Esophagus squamous epithelium (tissue), 5 donors: ENCODE measurements around the gene PTDSS2. TPM values are rescaled to one million over a fixed set of nuclear protein-coding genes. Genes with fewer than 3 reads are reported as not detected.
A peak's percentile ranks its signal among the peaks of the same experiment; 100 is the strongest.

Experiments
- DNase-seq: peaks from one replicate; lab custom pipeline; 2025; lab: John Stamatoyannopoulos, UW
- H3K27ac ChIP-seq, 4 donors: fragments of 200-600 bp; sonication (generic); one replicate each; pipeline ENCODE4 v1.5.1; 2016 to 2019; ENCODE audit warnings: mild to moderate bottlenecking in 1 of 4
- H3K27me3 ChIP-seq, 4 donors: fragments of 200-600 bp; sonication (generic); 1 replicate in 3 of 4; 2 replicates in 1 of 4; pipeline versions ENCODE4 v1.5.1 to v1.6.0; 2017 to 2021; ENCODE audit warnings: antibody characterized with exemption in 1 of 4
- H3K36me3 ChIP-seq, 3 donors: fragments of 200-600 bp; sonication (generic); one replicate each; pipeline ENCODE4 v1.5.1; 2016 to 2019
- H3K4me1 ChIP-seq, 3 donors: fragments of 200-600 bp; sonication (generic); one replicate each; pipeline ENCODE4 v1.5.1; 2017 to 2019
- H3K4me3 ChIP-seq, 4 donors: fragments of 200-600 bp; sonication (generic); 1 replicate in 3 of 4; 2 replicates in 1 of 4; pipeline ENCODE4 v1.5.1; 2016 to 2019; ENCODE audit warnings: mild to moderate bottlenecking in 2 of 4, moderate library complexity in 1 of 4
- H3K9me3 ChIP-seq, 3 donors: fragments of 200-600 bp; sonication (generic); one replicate each; pipeline ENCODE4 v1.5.1; 2016 to 2019
- POLR2A ChIP-seq, 4 donors: fragments of 450-650 bp; IDR thresholded peaks; one replicate each; pipeline ENCODE4 v1.6.1; 2017; ENCODE audit warnings: antibody characterized with exemption in 4 of 4, mild to moderate bottlenecking in 4 of 4, moderate library complexity in 3 of 4
- WGBS, 2 donors: methylation state at CpG; one replicate each; pipeline ENCODE4 v1.1.5; 2018; 5-methylcytosine and 5-hydroxymethylcytosine counted together
- intact Hi-C: fragments of 100-400 bp; cut with DNase I; formaldehyde crosslinking; loops from one replicate; pipeline ENCODE4 v1.15.0; 2022
- total RNA-seq, 4 donors: library from RNA; depleted of rRNA; stranded (reverse); fragments of >200 nt; gene quantifications; one replicate each; pipeline ENCODE4 v1.1.0, GENCODE V29; 2016
- TF ChIP-seq, protein P1 (sequence below), 6 experiments: fragments of 450-650 bp in 4 of 6; fragments of 200-600 bp in 2 of 6; sonication (generic) in 2 of 6; IDR thresholded peaks; one replicate each; pipeline ENCODE4 v1.5.1; 2016 to 2019; ENCODE audit warnings: antibody characterized with exemption in 6 of 6, mild to moderate bottlenecking in 4 of 6, moderate library complexity in 4 of 6
- donor health status: DM: yes; HTN: yes; CAD: no.

Gene PTDSS2
- total RNA-seq, 4 donors from 2014 or later, result 15.8 to 34.3 (median 22.8) TPM

DNA sequence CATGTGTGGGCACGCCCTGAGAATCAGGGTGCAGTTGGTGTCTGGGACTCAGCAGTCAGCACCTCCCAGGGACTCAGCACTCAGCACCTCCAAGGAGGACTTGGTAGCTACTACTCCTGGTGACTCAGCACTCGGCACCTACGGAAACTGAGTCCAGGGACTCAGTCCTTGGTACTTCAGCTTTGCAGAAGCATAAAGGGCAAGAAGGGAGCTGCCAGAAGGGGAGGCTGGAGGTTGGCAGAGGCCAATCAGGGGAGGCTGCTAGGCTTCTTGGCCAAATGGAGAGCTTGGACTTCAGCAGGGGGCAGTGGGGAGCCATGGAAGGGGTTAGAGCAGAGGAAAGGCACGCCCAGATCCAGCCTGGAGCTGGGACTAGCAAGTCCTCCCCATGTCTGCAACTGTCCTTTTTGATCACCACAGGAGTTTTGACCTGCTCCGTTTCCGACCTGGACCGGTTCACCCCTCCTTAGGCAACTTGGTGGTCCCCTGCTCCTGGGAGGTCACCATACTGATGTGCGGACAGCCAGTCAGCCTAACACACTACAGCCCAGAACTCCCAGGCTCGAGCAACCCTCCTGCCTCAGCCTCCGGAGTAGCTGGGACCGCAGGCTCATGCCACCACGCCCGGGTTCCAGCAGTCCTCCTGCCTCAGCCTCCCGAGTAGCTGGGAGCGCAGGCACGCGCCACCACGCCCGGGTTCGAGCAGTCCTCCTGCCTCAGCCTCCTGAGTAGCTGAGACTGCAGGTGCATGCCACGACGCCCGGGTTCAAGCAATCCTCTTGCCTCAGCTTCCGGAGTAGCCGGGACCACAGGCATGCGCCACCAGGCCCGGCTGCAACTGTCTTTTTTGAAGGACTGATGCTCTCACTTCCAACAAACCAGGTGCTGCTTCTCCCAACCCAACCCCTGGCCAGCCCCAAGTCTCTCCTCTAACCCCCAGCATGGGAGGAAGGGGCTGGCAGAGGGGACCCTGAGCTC is 9.7 kb upstream of the PTDSS2 start:
- H3K9me3 ChIP-seq, result no peaks in the 10 kb centered on the region
- 80 to 84% methylated on average over 2 to 9 of the region's 27 CpGs for WGBS, 2 donors
- intact Hi-C loops, result no loop called here
- H3K27ac ChIP-seq, result no peak overlapping the region
- H3K27me3 ChIP-seq, result peaks cover 0 to 33% (median 0%) of the 10 kb centered on the region in 4 donors
- H3K36me3 ChIP-seq, result no peaks in the 10 kb centered on the region
- DNase-seq, result no peak
- H3K4me3 ChIP-seq, result peak overlapping the region in 1 of 4 donors; percentile 73
- TF ChIP-seq POLR2A (IDR thresholded peaks at IDR 0.05), result no peak
- TF ChIP-seq, protein P1, sequence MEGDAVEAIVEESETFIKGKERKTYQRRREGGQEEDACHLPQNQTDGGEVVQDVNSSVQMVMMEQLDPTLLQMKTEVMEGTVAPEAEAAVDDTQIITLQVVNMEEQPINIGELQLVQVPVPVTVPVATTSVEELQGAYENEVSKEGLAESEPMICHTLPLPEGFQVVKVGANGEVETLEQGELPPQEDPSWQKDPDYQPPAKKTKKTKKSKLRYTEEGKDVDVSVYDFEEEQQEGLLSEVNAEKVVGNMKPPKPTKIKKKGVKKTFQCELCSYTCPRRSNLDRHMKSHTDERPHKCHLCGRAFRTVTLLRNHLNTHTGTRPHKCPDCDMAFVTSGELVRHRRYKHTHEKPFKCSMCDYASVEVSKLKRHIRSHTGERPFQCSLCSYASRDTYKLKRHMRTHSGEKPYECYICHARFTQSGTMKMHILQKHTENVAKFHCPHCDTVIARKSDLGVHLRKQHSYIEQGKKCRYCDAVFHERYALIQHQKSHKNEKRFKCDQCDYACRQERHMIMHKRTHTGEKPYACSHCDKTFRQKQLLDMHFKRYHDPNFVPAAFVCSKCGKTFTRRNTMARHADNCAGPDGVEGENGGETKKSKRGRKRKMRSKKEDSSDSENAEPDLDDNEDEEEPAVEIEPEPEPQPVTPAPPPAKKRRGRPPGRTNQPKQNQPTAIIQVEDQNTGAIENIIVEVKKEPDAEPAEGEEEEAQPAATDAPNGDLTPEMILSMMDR (IDR thresholded peaks at IDR 0.05), result no peak
- peaks cover 13 to 48% (median 23%) of the 10 kb centered on the region in 3 donors for H3K4me1 ChIP-seq

DNA sequence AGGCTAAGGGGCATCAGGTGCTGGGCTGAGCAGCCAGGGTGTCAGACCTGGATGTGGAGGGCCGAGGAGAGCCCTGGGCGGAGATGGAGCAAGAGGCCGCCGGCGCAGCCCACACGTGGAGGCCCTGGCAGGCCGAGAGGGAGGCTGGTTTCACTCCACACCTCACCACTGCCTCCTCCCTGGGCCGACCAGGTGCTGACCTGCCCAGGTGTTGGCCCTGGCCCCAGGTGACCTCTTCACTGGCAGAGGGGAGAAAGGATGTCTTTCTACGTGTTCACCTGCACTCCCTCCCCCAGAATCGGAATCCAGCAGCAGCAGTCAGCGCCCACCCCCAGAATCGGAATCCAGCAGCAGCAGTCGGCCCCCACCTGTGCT is 9.0 kb upstream of the PTDSS2 start:
- WGBS, 2 donors, result no CpG with 5 or more reads among the region's 13 CpGs
- no peak for TF ChIP-seq POLR2A (IDR thresholded peaks at IDR 0.05)
- TF ChIP-seq, protein P1 (IDR thresholded peaks at IDR 0.05), result no peak
- DNase-seq, result no peak
- H3K9me3 ChIP-seq, result no peaks in the 10 kb centered on the region
- H3K4me3 ChIP-seq, result peak overlapping the region; percentile 40 to 73 (median 54)
- H3K27me3 ChIP-seq, result peaks cover 0 to 33% (median 0%) of the 10 kb centered on the region in 4 donors
- intact Hi-C loops, result no loop called here
- H3K27ac ChIP-seq, result peak overlapping the region in 1 of 4 donors; percentile 83
- H3K36me3 ChIP-seq, result no peaks in the 10 kb centered on the region
- H3K4me1 ChIP-seq, result peaks cover 13 to 55% (median 23%) of the 10 kb centered on the region in 3 donors

DNA sequence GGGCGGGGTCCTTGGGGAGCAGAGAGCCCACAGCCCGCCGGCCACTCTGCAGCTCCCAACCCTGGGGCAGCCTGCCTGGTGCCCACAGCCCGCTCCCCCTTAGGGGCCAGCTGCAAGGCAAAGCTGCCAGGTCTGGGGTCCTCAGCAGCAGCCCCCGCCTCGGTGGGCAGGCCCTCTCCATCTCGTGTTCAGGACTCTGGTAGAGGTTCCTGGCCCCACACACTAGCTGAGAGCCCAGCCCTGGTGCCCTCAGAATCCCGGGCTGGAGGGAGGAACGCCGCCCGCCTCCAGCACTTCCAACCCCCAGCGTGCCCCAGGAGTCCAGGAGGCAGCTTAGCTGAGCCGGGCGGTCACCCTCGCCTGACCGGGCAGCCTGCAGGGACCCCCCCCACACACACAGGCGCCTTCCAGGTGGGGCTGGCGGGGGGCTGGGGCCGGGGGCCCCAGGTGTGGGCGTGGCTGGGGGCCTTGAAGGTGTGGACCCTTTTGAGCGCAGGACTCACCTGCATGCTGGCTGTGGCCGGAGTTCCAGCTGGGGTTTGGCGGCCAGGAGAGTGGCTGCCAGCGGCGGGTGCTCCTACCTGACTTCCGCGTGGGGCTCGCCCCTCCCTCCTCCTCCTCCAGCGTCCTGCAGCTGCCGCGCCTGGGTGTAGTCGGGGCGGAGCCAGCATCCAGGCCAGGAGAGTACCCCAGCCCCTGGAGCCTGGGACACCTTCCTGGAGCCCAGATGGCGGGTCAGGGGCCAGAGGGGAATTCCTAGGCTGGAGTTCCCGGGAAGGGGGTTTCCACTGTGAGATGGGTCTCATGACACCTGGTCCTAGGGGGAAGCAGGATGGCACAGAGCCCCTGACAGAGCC is 8.4 kb upstream of the PTDSS2 start, which contains the start of gene ANO9:
Gene ANO9, minus strand, starts transcription at position 594 of the 857 bp plus-strand sequence. Its CDS starts 85 bp downstream, at position 509.
- WGBS, 2 donors, result 5 to 20% methylated on average over 1 to 8 of the region's 35 CpGs
- intact Hi-C loops, result no loop called here
- H3K27me3 ChIP-seq, result peaks cover 0 to 33% (median 0%) of the 10 kb centered on the region in 4 donors
- H3K27ac ChIP-seq, result peak within 1 kb of the TSS in 3 of 4 donors; percentile 73 to 83 (median 73)
- H3K36me3 ChIP-seq, result no peaks in the 10 kb centered on the region
- H3K4me3 ChIP-seq, result peak within 1 kb of the TSS; percentile 40 to 73 (median 54)
- H3K9me3 ChIP-seq, result no peaks in the 10 kb centered on the region
- TF ChIP-seq, protein P1 (IDR thresholded peaks at IDR 0.05), result no peak
- TF ChIP-seq POLR2A (IDR thresholded peaks at IDR 0.05), result peak in 1 of 4 donors; percentile 33
- H3K4me1 ChIP-seq, result peaks cover 13 to 61% (median 23%) of the 10 kb centered on the region in 3 donors
- no peak for DNase-seq

DNA sequence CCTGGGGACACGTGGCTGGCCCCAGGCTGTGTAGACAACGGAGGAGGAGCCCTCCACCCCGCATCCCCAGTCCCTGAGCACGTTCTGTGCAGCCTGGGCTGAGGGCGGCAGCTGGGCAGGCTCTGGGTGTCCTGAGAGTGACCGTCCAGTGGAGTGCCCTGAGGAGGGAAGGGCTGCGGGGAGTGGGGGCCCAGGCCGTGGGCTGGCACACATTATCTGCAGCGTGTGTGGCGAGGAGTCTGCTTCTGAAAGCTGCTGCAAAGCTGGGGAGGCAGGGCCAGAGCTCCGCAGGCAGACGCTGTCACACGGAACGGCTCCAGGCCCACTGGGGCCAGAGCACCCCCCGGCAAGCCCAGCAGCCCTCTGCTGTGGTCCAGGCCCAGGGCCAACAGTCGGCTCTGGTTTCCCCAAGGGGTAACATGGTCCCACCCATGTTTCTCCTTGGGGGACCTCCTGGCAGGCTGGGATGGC is 7.4 kb upstream of the PTDSS2 start:
- Histone ChIP-seq H3K9me3 (no peaks in the 10 kb centered on the region), H3K27ac (no peak overlapping the region), H3K4me3 (no peak overlapping the region), H3K4me1 (peaks cover 13 to 71% (median 23%) of the 10 kb centered on the region in 3 donors), H3K27me3 (peaks cover 0 to 27% (median 0%) of the 10 kb centered on the region in 4 donors), H3K36me3 (no peaks in the 10 kb centered on the region)
- 40% methylated on average over 1 of the region's 16 CpGs; no CpG with 5 or more reads in 1 of the 2 donors for WGBS, 2 donors
- intact Hi-C loops, result no loop called here
- TF ChIP-seq, protein P1 (IDR thresholded peaks at IDR 0.05), result no peak
- no peak for TF ChIP-seq POLR2A (IDR thresholded peaks at IDR 0.05)
- DNase-seq, result no peak
